Loucy (cell line): ENCODE results near the gene CCDC180.

ENCODE experiments used
- CTCF ChIP-seq: fragments of 200-600 bp; sonication (generic); conservative IDR thresholded peaks from 2 replicates; pipeline ENCODE4 v1.5.1; 2014; ENCODE audit warnings: mild to moderate bottlenecking, antibody characterized with exemption, low read length
- EZH2phosphoT487 ChIP-seq: fragments of 200-600 bp; IDR thresholded peaks from 2 replicates; pipeline ENCODE4 v1.6.1; 2018; ENCODE audit warnings: antibody characterized with exemption, mild to moderate bottlenecking, moderate library complexity, borderline replicate concordance

- no peak for TF ChIP-seq CTCF
- TF ChIP-seq EZH2phosphoT487, result no peak
These were observed 15.3 kb upstream of the CCDC180 start for GRCh38 chr9:97292200-97292599.
